Spleen (tissue), 11 donors: ENCODE measurements around the gene MYORG. TPM values are rescaled to one million over a fixed set of nuclear protein-coding genes. Genes with fewer than 3 reads are reported as not detected.

ENCODE experiments used
- DNase-seq: peaks from one replicate; pipeline ENCODE4 v3.0.0-alpha.2; 2020
- H3K27ac ChIP-seq, 8 donors: fragments of 200-600 bp; sonication (generic) in 7 of 8; 1 replicate in 4 of 8; 2 replicates in 4 of 8; pipeline versions ENCODE4 v1.5.0 to v1.8.0; 2016 to 2021; ENCODE audit warnings: inconsistent platforms in 4 of 8, mild to moderate bottlenecking in 4 of 8, moderate library complexity in 1 of 8
- H3K27me3 ChIP-seq, 7 donors: fragments of 200-600 bp; sonication (generic) in 6 of 7; replicated peaks in 1 of 7; 1 replicate in 4 of 7; 2 replicates in 3 of 7; pipeline versions ENCODE4 v1.5.0 to v1.8.0; 2016 to 2021; ENCODE audit warnings: inconsistent platforms in 3 of 7, mild to moderate bottlenecking in 1 of 7
- H3K36me3 ChIP-seq, 6 donors: fragments of 200-600 bp; sonication (generic) in 5 of 6; 1 replicate in 4 of 6; 2 replicates in 2 of 6; pipeline versions ENCODE4 v1.5.0 to v1.8.0; 2016 to 2021; ENCODE audit warnings: inconsistent platforms in 2 of 6
- H3K4me1 ChIP-seq, 6 donors: fragments of 200-600 bp; sonication (generic) in 5 of 6; 1 replicate in 3 of 6; 2 replicates in 3 of 6; pipeline versions ENCODE4 v1.5.0 to v1.8.0; 2016 to 2021; ENCODE audit warnings: inconsistent platforms in 3 of 6
- H3K4me3 ChIP-seq, 8 donors: fragments of 200-600 bp; sonication (generic) in 7 of 8; 1 replicate in 4 of 8; 2 replicates in 4 of 8; pipeline versions ENCODE4 v1.5.0 to v1.8.0; 2016 to 2021; ENCODE audit warnings: inconsistent platforms in 4 of 8, mild to moderate bottlenecking in 4 of 8, moderate library complexity in 2 of 8
- H3K9me3 ChIP-seq, 8 donors: fragments of 200-600 bp; sonication (generic) in 7 of 8; 1 replicate in 4 of 8; 2 replicates in 4 of 8; pipeline versions ENCODE4 v1.5.0 to v1.8.0; 2016 to 2021; ENCODE audit warnings: inconsistent platforms in 4 of 8
- CTCF ChIP-seq, 11 experiments: fragments of 200-600 bp in 7 of 11; fragments of 450-650 bp in 4 of 11; sonication (generic) in 4 of 11; IDR thresholded peaks in 8 of 11; conservative IDR thresholded peaks in 3 of 11; 1 replicate in 7 of 11; 2 replicates in 4 of 11; pipeline versions ENCODE4 v1.4.0 to v1.8.0; 2016 to 2021; ENCODE audit warnings: antibody characterized with exemption in 11 of 11, inconsistent platforms in 4 of 11, mild to moderate bottlenecking in 1 of 11
- POLR2A ChIP-seq, 3 donors: fragments of 450-650 bp; IDR thresholded peaks; one replicate each; pipeline ENCODE4 v1.5.1; 2017; ENCODE audit warnings: antibody characterized with exemption in 3 of 3, mild to moderate bottlenecking in 1 of 3
- POLR2AphosphoS5 ChIP-seq, 3 donors: sonication (generic); formaldehyde crosslinking; IDR thresholded peaks; one replicate each; pipeline ENCODE4 v1.5.1; 2017; ENCODE audit warnings: antibody characterized with exemption in 3 of 3
- WGBS, 5 donors: extraction: QIAGEN DNeasy Blood & Tissue Kit in 3 of 5; methylation state at CpG; one replicate each; pipeline versions ENCODE4 v1.1.5 to v1.1.7; 2013 to 2018; 5-methylcytosine and 5-hydroxymethylcytosine counted together
- intact Hi-C: fragments of 100-400 bp; cut with DNase I; formaldehyde crosslinking; loops from one replicate; pipeline ENCODE4 v1.15.0; 2023; ENCODE audit warnings: low total_unique reads
- polyA plus RNA-seq, 3 donors: library from polyadenylated mRNA; stranded (reverse); fragments of 200-250 nt; gene quantifications; one replicate each; pipeline ENCODE4 v1.2.1, GENCODE V29; 2013
- total RNA-seq, 7 donors: library from RNA; depleted of rRNA in 3 of 7; stranded (reverse); fragments of >200 nt in 3 of 7; fragmentation: NEBNext Ultra II Directional in 4 of 7; extraction: Animal tissue kit (Norgen Biotek cat#: 25700) in 4 of 7; gene quantifications; one replicate each; pipeline versions ENCODE4 v1.1.0 to v1.2.1, GENCODE V29; 2016 to 2021
- donor health status: healthy with polysubstance abuse.
- donor health status: DM: no; HTN: no; CAD: no; lungs with moderate emphysema.
- donor health status: DM: no; HTN: no; CAD: no.
- donor health status: Bipolar disorder and iron deficiency.
- donor health status: healthy.
- donor health status: DM: no; HTN: no; CAD: no.
- donor health status: DM: yes; HTN: yes; CAD: no.

MYORG gene
- total and polyA plus RNA-seq, 10 donors: 0.22 to 2.2 (median 1.2) TPM

DNA sequence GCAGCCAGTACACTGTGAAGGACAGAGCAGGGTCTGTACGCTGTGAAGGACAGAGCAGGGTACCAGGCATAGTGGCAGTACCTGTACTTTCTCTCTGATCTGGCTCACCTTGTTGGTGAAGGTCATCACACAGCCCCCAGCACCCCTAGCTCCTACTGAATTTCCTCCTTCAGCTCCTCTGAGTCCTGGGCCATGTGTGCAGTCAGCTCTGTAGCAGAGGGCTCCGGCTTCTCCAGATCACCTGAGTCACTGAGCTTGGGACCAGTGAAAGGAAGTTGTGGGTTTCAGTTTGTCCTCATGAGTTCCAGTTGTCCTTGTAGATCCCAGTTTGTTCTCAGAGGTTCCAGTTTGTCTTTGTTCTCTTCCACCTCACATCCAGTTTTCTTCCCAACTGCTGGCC, 41.8 kb downstream of the MYORG start:
- no peaks in the 10 kb centered on the region for H3K27me3 ChIP-seq
- intact Hi-C loops: loop anchor here (5.0 kb wide), 2 partner anchors 47 to 257 kb away; no protein-coding TSS in a partner anchor
- WGBS, 5 donors: 74 to 91% (median 82%) methylated on average over 2 of the region's 2 CpGs
- TF ChIP-seq POLR2A (IDR thresholded peaks at IDR 0.05) (no peak), CTCF (IDR thresholded peaks at IDR 0.05 in 8 of 11, conservative IDR thresholded peaks at IDR 0.05 in 3 of 11) (no peak), POLR2AphosphoS5 (IDR thresholded peaks at IDR 0.05) (no peak)
- H3K9me3 ChIP-seq: no peaks in the 10 kb centered on the region
- no peak overlapping the region for H3K27ac ChIP-seq
- H3K36me3 ChIP-seq: peaks cover 0 to 32% (median 19%) of the 10 kb centered on the region in 6 donors
- peaks cover 7 to 30% (median 15%) of the 10 kb centered on the region in 6 donors for H3K4me1 ChIP-seq
- DNase-seq: no peak
- H3K4me3 ChIP-seq: no peak overlapping the region

DNA sequence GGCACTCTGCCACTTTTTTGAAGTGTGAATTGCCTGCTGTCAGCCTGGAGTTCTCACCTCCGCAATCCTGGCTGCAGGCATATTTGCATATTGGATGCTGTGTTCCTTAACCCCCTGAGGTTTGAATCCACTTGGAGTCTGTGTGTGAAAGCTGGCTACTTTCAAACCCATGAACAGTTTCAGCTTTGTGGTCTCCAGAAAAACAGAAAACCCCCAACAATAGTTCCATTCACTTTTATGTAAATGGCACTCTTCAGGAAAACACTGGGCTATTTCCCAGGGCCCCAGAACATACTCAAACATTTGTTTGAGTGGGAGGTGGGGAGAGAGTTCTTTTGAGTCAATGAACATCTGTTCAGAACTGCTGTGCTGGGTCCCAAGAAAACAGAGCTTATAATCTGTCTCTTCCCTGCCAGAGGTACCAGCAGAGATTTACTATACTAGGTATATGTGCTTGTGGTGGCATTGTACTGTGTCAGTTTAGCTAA, 42.3 kb downstream of the MYORG start:
- no peaks in the 10 kb centered on the region for H3K27me3 ChIP-seq
- no peaks in the 10 kb centered on the region for H3K9me3 ChIP-seq
- peaks cover 7 to 32% (median 17%) of the 10 kb centered on the region in 6 donors for H3K4me1 ChIP-seq
- intact Hi-C loops: loop anchor here (5.0 kb wide), 2 partner anchors 48 to 258 kb away; no protein-coding TSS in a partner anchor
- no peak overlapping the region for H3K4me3 ChIP-seq
- H3K36me3 ChIP-seq: peaks cover 0 to 27% (median 14%) of the 10 kb centered on the region in 6 donors
- WGBS, 5 donors: 85 to 95% (median 91%) methylated on average over 1 of the region's 1 CpG
- H3K27ac ChIP-seq: no peak overlapping the region
- no peak for DNase-seq
- TF ChIP-seq POLR2A (IDR thresholded peaks at IDR 0.05): no peak
- no peak for TF ChIP-seq CTCF (IDR thresholded peaks at IDR 0.05 in 8 of 11, conservative IDR thresholded peaks at IDR 0.05 in 3 of 11)
- no peak for TF ChIP-seq POLR2AphosphoS5 (IDR thresholded peaks at IDR 0.05)

GRCh38 chr9:34333836-34334235, 42.9 kb downstream of the MYORG start:
- Histone ChIP-seq H3K4me1 (peaks cover 7 to 34% (median 18%) of the 10 kb centered on the region in 6 donors), H3K4me3 (no peak overlapping the region), H3K9me3 (no peaks in the 10 kb centered on the region), H3K36me3 (peaks cover 0 to 22% (median 9%) of the 10 kb centered on the region in 6 donors), H3K27me3 (no peaks in the 10 kb centered on the region), H3K27ac (no peak overlapping the region)
- WGBS, 5 donors: 71 to 83% (median 77%) methylated on average over 3 of the region's 3 CpGs
- DNase-seq: no peak
- intact Hi-C loops: loop anchor here (5.0 kb wide), 2 partner anchors 48 to 258 kb away; no protein-coding TSS in a partner anchor
- TF ChIP-seq CTCF (IDR thresholded peaks at IDR 0.05 in 8 of 11, conservative IDR thresholded peaks at IDR 0.05 in 3 of 11) (no peak), POLR2AphosphoS5 (IDR thresholded peaks at IDR 0.05) (no peak), POLR2A (IDR thresholded peaks at IDR 0.05) (no peak)

GRCh38 chr9:34332076-34332964, 44.4 kb downstream of the MYORG start:
- Histone ChIP-seq H3K36me3 (peaks cover 0 to 11% (median 4%) of the 10 kb centered on the region in 6 donors), H3K4me3 (no peak overlapping the region), H3K27ac (no peak overlapping the region), H3K27me3 (no peaks in the 10 kb centered on the region), H3K4me1 (peaks cover 7 to 47% (median 27%) of the 10 kb centered on the region in 6 donors), H3K9me3 (no peaks in the 10 kb centered on the region)
- WGBS, 5 donors: 50 to 59% (median 57%) methylated on average over 7 of the region's 7 CpGs
- intact Hi-C loops: loop anchor here (5.0 kb wide), 2 partner anchors 50 to 260 kb away; no protein-coding TSS in a partner anchor
- TF ChIP-seq CTCF (IDR thresholded peaks at IDR 0.05 in 8 of 11, conservative IDR thresholded peaks at IDR 0.05 in 3 of 11) (peak in 8 of 11 experiments; percentile 34 to 55 (median 44)), POLR2A (IDR thresholded peaks at IDR 0.05) (no peak), POLR2AphosphoS5 (IDR thresholded peaks at IDR 0.05) (no peak)
- DNase-seq: no peak
